B cell (primary cell): ENCODE measurements around the gene PNPLA3. TPM values are rescaled to one million over a fixed set of nuclear protein-coding genes. Genes with fewer than 3 reads are reported as not detected.

Source experiments
- ATAC-seq: fragments of 200-7000 bp; cut with Tn5 transposase; one replicate; pipeline ENCODE4 v1.10.0; 2021; ENCODE audit warnings: low read depth, mild to moderate bottlenecking, moderate number of reproducible peaks, moderate library complexity
- CTCF ChIA-PET: fragments of 350-600 bp; sonication (Branson Sonifier 250); formaldehyde crosslinking; loops from one replicate; lab custom pipeline; 2021; ENCODE audit warnings: antibody characterized with exemption, inconsistent platforms; lab: Charles Lee
- POLR2A ChIA-PET: fragments of 350-600 bp; sonication (Branson Sonifier 250); formaldehyde crosslinking; loops from one replicate; lab custom pipeline; 2021; ENCODE audit warnings: antibody characterized with exemption; lab: Charles Lee
- DNase-seq: peaks from one replicate; pipeline ENCODE4 v3.0.0; 2013
- H2AFZ ChIP-seq: 2 replicates; pipeline ENCODE4 v1.6.1; 2012; ENCODE audit warnings: mild to moderate bottlenecking, low read depth, low read length; ENCODE audit not compliant: insufficient read depth, poor library complexity, severe bottlenecking
- H3K27ac ChIP-seq, 2 donors: 1 replicate in 1 of 2; 2 replicates in 1 of 2; pipeline ENCODE4 v1.5.1; 2012 to 2013; ENCODE audit warnings: low read length in 2 of 2, mild to moderate bottlenecking in 2 of 2, moderate library complexity in 1 of 2
- H3K27me3 ChIP-seq, 4 experiments: fragments of 200-600 bp in 1 of 4; sonication (generic) in 1 of 4; replicated peaks in 1 of 4; 1 replicate in 2 of 4; 2 replicates in 2 of 4; pipeline versions ENCODE4 v1.6.1 to v1.7.0; 2013 to 2016; ENCODE audit warnings: low read length in 3 of 4, mild to moderate bottlenecking in 2 of 4, mixed read lengths in 1 of 4, moderate library complexity in 1 of 4; ENCODE audit not compliant: insufficient read depth in 4 of 4, control insufficient read depth in 3 of 4; ENCODE audit errors: control extremely low read depth in 1 of 4
- H3K36me3 ChIP-seq, 2 experiments: replicated peaks in 1 of 2; 1 replicate in 1 of 2; 2 replicates in 1 of 2; pipeline versions ENCODE4 v1.6.1 to v1.7.1; 2013; ENCODE audit warnings: low read length in 1 of 2; ENCODE audit not compliant: insufficient read depth in 2 of 2, control insufficient read depth in 1 of 2; ENCODE audit errors: control extremely low read depth in 1 of 2, extremely low read depth in 1 of 2
- H3K4me1 ChIP-seq, 2 donors: fragments of 200-600 bp in 1 of 2; sonication (generic) in 1 of 2; 1 replicate in 1 of 2; 2 replicates in 1 of 2; pipeline versions ENCODE4 v1.5.1 to v1.6.1; 2013 to 2017; ENCODE audit warnings: low read length in 2 of 2; ENCODE audit not compliant: control insufficient read depth in 2 of 2, insufficient read depth in 2 of 2
- H3K4me2 ChIP-seq: replicated peaks from 2 replicates; pipeline ENCODE3; 2012; ENCODE audit warnings: mild to moderate bottlenecking, low read depth, low read length; ENCODE audit not compliant: poor library complexity, severe bottlenecking
- H3K4me3 ChIP-seq, 5 experiments: fragments of 200-600 bp in 1 of 5; sonication (generic) in 1 of 5; 1 replicate in 3 of 5; 2 replicates in 2 of 5; pipeline versions ENCODE4 v1.5.1 to v1.7.0; 2011 to 2016; ENCODE audit warnings: low read length in 4 of 5, mild to moderate bottlenecking in 4 of 5, low read depth in 2 of 5, control low read depth in 1 of 5, moderate library complexity in 1 of 5; ENCODE audit not compliant: insufficient read depth in 1 of 5; ENCODE audit errors: control extremely low read depth in 1 of 5, extremely low read depth in 1 of 5
- H3K79me2 ChIP-seq: fragments of 200-600 bp; sonication (generic); one replicate; pipeline ENCODE4 v1.6.0; 2016; ENCODE audit warnings: low read length; ENCODE audit not compliant: control insufficient read depth, insufficient read depth
- H3K9ac ChIP-seq: fragments of 200-600 bp; sonication (generic); 2 replicates; pipeline ENCODE4 v1.6.1; 2017; ENCODE audit warnings: mild to moderate bottlenecking, low read length, moderate library complexity
- H3K9me3 ChIP-seq, 3 donors: one replicate each; pipeline versions ENCODE4 v1.6.1 to v1.7.1; 2013; ENCODE audit warnings: low read length in 2 of 3; ENCODE audit not compliant: control insufficient read depth in 2 of 3, insufficient read depth in 1 of 3; ENCODE audit errors: control extremely low read depth in 1 of 3
- H4K20me1 ChIP-seq: 2 replicates; pipeline ENCODE4 v1.6.0; 2012; ENCODE audit warnings: mild to moderate bottlenecking, low read length; ENCODE audit not compliant: insufficient read depth, control insufficient read depth, poor library complexity, severe bottlenecking
- H3K27ac Mint-ChIP-seq: one replicate; pipeline ENCODE4 v1.8.0; 2021; ENCODE audit warnings: mixed read lengths
- H3K27me3 Mint-ChIP-seq: one replicate; pipeline ENCODE4 v1.8.0; 2021; ENCODE audit warnings: mixed read lengths
- H3K4me1 Mint-ChIP-seq: one replicate; pipeline ENCODE4 v1.8.0; 2021; ENCODE audit warnings: mixed read lengths
- H3K4me3 Mint-ChIP-seq: one replicate; pipeline ENCODE4 v1.8.0; 2021; ENCODE audit warnings: mixed read lengths
- H3K9me3 Mint-ChIP-seq: one replicate; pipeline ENCODE4 v1.8.0; 2022; ENCODE audit warnings: mixed read lengths; ENCODE audit not compliant: insufficient read depth
- CTCF ChIP-seq: fragments of 200-600 bp; IDR thresholded peaks from one replicate; pipeline ENCODE4 v1.8.0; 2022; ENCODE audit warnings: antibody characterized with exemption, mild to moderate bottlenecking
- EZH2 ChIP-seq: IDR thresholded peaks from 2 replicates; pipeline ENCODE4 v1.6.1; 2012; ENCODE audit warnings: borderline replicate concordance, low read depth, mild to moderate bottlenecking, moderate library complexity, low read length; ENCODE audit not compliant: insufficient read depth, poor library complexity, severe bottlenecking
- WGBS: methylation state at CpG from one replicate; pipeline ENCODE4 v1.1.5; 2013; ENCODE audit warnings: missing lambda C conversion rate; ENCODE audit not compliant: insufficient coverage; 5-methylcytosine and 5-hydroxymethylcytosine counted together
- intact Hi-C: fragments of 100-400 bp; cut with micrococcal nuclease; formaldehyde crosslinking; loops from one replicate; pipeline ENCODE4 v1.10.0; 2022
- polyA plus RNA-seq: library from polyadenylated mRNA; depleted of rRNA; stranded (reverse); fragments of >200 nt; gene quantifications from 2 replicates; pipeline ENCODE4 v1.2.3, GENCODE V29; 2012
- total RNA-seq, 2 donors: library from RNA; stranded (reverse); fragments of 120-200 nt in 1 of 2; gene quantifications; 1 replicate in 1 of 2; 2 replicates in 1 of 2; pipeline versions ENCODE4 v1.2.3 to v1.2.4, GENCODE V29; 2013 to 2022

The PNPLA3 gene
- total and polyA plus RNA-seq, 2 donors (not counting 1 experiment from before 2014, with no cell fraction given) = 0.15 TPM; not detected in 1

- WGBS = 22% methylated on average over 4 of the region's 4 CpGs
- Histone ChIP-seq H3K4me2 (no peak overlapping the region), H3K27me3 (peaks cover 0 to 7% (median 2%) of the 10 kb centered on the region in 4 experiments), H3K4me1 (no peaks in the 10 kb centered on the region), H3K27ac (no peak overlapping the region), H2AFZ (no peak overlapping the region), H4K20me1 (no peaks in the 10 kb centered on the region), H3K9me3 (peaks cover 0 to 3% (median 0%) of the 10 kb centered on the region in 3 donors), H3K36me3 (no peaks in the 10 kb centered on the region), H3K4me3 (no peak overlapping the region), H3K79me2 (no peaks in the 10 kb centered on the region), H3K9ac (no peak overlapping the region)
- H3K27me3 Mint-ChIP-seq = peaks cover 24% of the 10 kb centered on the region
- TF ChIP-seq EZH2 = no peak
- TF ChIP-seq CTCF = no peak
- ATAC-seq (no peak), DNase-seq (no peak)
- ChIA-PET POLR2A (no interaction called here), CTCF (no interaction called here)
- no peak overlapping the region for H3K27ac Mint-ChIP-seq
- no peak overlapping the region for H3K4me3 Mint-ChIP-seq
- no peaks in the 10 kb centered on the region for H3K9me3 Mint-ChIP-seq
- intact Hi-C loops = no loop called here
- no peaks in the 10 kb centered on the region for H3K4me1 Mint-ChIP-seq
Observed at GRCh38 chr22:43911351-43911750, 12.3 kb upstream of the PNPLA3 start.

- peaks cover 31% of the 10 kb centered on the region for H3K27me3 Mint-ChIP-seq
- CTCF ChIA-PET = no interaction called here
- H3K4me1 Mint-ChIP-seq = no peaks in the 10 kb centered on the region
- Histone ChIP-seq H3K27me3 (peaks cover 0 to 27% (median 2%) of the 10 kb centered on the region in 4 experiments), H3K9ac (no peak overlapping the region), H3K27ac (no peak overlapping the region), H3K9me3 (peaks cover 0 to 9% (median 0%) of the 10 kb centered on the region in 3 donors), H3K79me2 (no peaks in the 10 kb centered on the region), H3K4me1 (no peaks in the 10 kb centered on the region), H2AFZ (no peak overlapping the region), H3K4me2 (no peak overlapping the region), H3K4me3 (no peak overlapping the region), H3K36me3 (no peaks in the 10 kb centered on the region), H4K20me1 (no peaks in the 10 kb centered on the region)
- ATAC-seq (no peak), DNase-seq (no peak)
- H3K27ac Mint-ChIP-seq = no peak overlapping the region
- TF ChIP-seq CTCF (no peak), EZH2 (no peak)
- POLR2A ChIA-PET = no interaction called here
- intact Hi-C loops = no loop called here
- no peak overlapping the region for H3K4me3 Mint-ChIP-seq
- WGBS = 65% methylated on average over 3 of the region's 6 CpGs
- no peaks in the 10 kb centered on the region for H3K9me3 Mint-ChIP-seq
Observed at GRCh38 chr22:43917521-43917920, 6.1 kb upstream of the PNPLA3 start.
